IPS-15b (cell line): ENCODE data around the gene SLCO3A1.

Source experiments
- H3K27me3 ChIP-seq: one replicate; pipeline ENCODE4 v1.6.1; 2013; ENCODE audit warnings: low read length; ENCODE audit not compliant: control insufficient read depth, insufficient read depth
- H3K36me3 ChIP-seq: one replicate; pipeline ENCODE4 v1.6.1; 2013; ENCODE audit warnings: low read length; ENCODE audit not compliant: control insufficient read depth, insufficient read depth
- H3K4me1 ChIP-seq: one replicate; pipeline ENCODE4 v1.6.1; 2013; ENCODE audit warnings: mild to moderate bottlenecking, low read length; ENCODE audit not compliant: control insufficient read depth, insufficient read depth
- H3K4me3 ChIP-seq: one replicate; pipeline ENCODE4 v1.5.1; 2013; ENCODE audit warnings: low read depth, low read length
- H3K9ac ChIP-seq: one replicate; pipeline ENCODE4 v1.6.1; 2013; ENCODE audit warnings: low read depth, mild to moderate bottlenecking, low read length
- H3K9me3 ChIP-seq: one replicate; pipeline ENCODE4 v1.6.1; 2013; ENCODE audit warnings: mild to moderate bottlenecking, low read length; ENCODE audit not compliant: control insufficient read depth, insufficient read depth

SLCO3A1 gene

GRCh38 chr15:91917686-91918360, 64.3 kb downstream of the SLCO3A1 start:
- H3K9ac ChIP-seq, result no peak overlapping the region
- H3K9me3 ChIP-seq, result no peaks in the 10 kb centered on the region
- H3K4me1 ChIP-seq, result no peaks in the 10 kb centered on the region
- H3K27me3 ChIP-seq, result no peaks in the 10 kb centered on the region
- H3K36me3 ChIP-seq, result peaks cover 2% of the 10 kb centered on the region
- H3K4me3 ChIP-seq, result no peak overlapping the region

GRCh38 chr15:91919014-91919534, 65.6 kb downstream of the SLCO3A1 start:
- Histone ChIP-seq H3K9me3 (no peaks in the 10 kb centered on the region), H3K27me3 (no peaks in the 10 kb centered on the region), H3K4me3 (no peak overlapping the region), H3K4me1 (no peaks in the 10 kb centered on the region), H3K36me3 (peaks cover 2% of the 10 kb centered on the region), H3K9ac (no peak overlapping the region)

- no peaks in the 10 kb centered on the region for H3K4me1 ChIP-seq
- no peaks in the 10 kb centered on the region for H3K9me3 ChIP-seq
- H3K4me3 ChIP-seq, result no peak overlapping the region
- no peaks in the 10 kb centered on the region for H3K27me3 ChIP-seq
- H3K9ac ChIP-seq, result no peak overlapping the region
- no peaks in the 10 kb centered on the region for H3K36me3 ChIP-seq
These were observed 67.8 kb downstream of the SLCO3A1 start for GRCh38 chr15:91921188-91921842.

- H3K9ac ChIP-seq, result no peak overlapping the region
- no peaks in the 10 kb centered on the region for H3K27me3 ChIP-seq
- H3K9me3 ChIP-seq, result no peaks in the 10 kb centered on the region
- no peaks in the 10 kb centered on the region for H3K36me3 ChIP-seq
- no peak overlapping the region for H3K4me3 ChIP-seq
- H3K4me1 ChIP-seq, result peaks cover 3% of the 10 kb centered on the region
These were observed 68.3 kb downstream of the SLCO3A1 start for GRCh38 chr15:91921843-91922198.

- Histone ChIP-seq H3K4me3 (no peak overlapping the region), H3K9me3 (no peaks in the 10 kb centered on the region), H3K4me1 (peaks cover 10% of the 10 kb centered on the region), H3K9ac (no peak overlapping the region), H3K27me3 (no peaks in the 10 kb centered on the region), H3K36me3 (no peaks in the 10 kb centered on the region)
These were observed 69.4 kb downstream of the SLCO3A1 start for GRCh38 chr15:91922646-91923547.

GRCh38 chr15:91924183-91924582, 70.7 kb downstream of the SLCO3A1 start:
- Histone ChIP-seq H3K36me3 (no peaks in the 10 kb centered on the region), H3K4me1 (peaks cover 10% of the 10 kb centered on the region), H3K9ac (no peak overlapping the region), H3K9me3 (no peaks in the 10 kb centered on the region), H3K4me3 (no peak overlapping the region), H3K27me3 (no peaks in the 10 kb centered on the region)

GRCh38 chr15:91924837-91925495, 71.5 kb downstream of the SLCO3A1 start:
- Histone ChIP-seq H3K9ac (no peak overlapping the region), H3K27me3 (no peaks in the 10 kb centered on the region), H3K4me1 (peaks cover 10% of the 10 kb centered on the region), H3K9me3 (no peaks in the 10 kb centered on the region), H3K36me3 (no peaks in the 10 kb centered on the region), H3K4me3 (no peak overlapping the region)

- H3K4me3 ChIP-seq, result no peak overlapping the region
- no peaks in the 10 kb centered on the region for H3K27me3 ChIP-seq
- H3K9me3 ChIP-seq, result no peaks in the 10 kb centered on the region
- H3K9ac ChIP-seq, result no peak overlapping the region
- no peaks in the 10 kb centered on the region for H3K36me3 ChIP-seq
- H3K4me1 ChIP-seq, result peaks cover 10% of the 10 kb centered on the region
These were observed 72.3 kb downstream of the SLCO3A1 start for GRCh38 chr15:91925794-91926193.

GRCh38 chr15:91926908-91927270, 73.4 kb downstream of the SLCO3A1 start:
- Histone ChIP-seq H3K9me3 (no peaks in the 10 kb centered on the region), H3K27me3 (no peaks in the 10 kb centered on the region), H3K36me3 (no peaks in the 10 kb centered on the region), H3K9ac (no peak overlapping the region), H3K4me1 (peaks cover 16% of the 10 kb centered on the region), H3K4me3 (no peak overlapping the region)

- no peak overlapping the region for H3K9ac ChIP-seq
- no peaks in the 10 kb centered on the region for H3K9me3 ChIP-seq
- peaks cover 17% of the 10 kb centered on the region for H3K4me1 ChIP-seq
- no peaks in the 10 kb centered on the region for H3K36me3 ChIP-seq
- H3K27me3 ChIP-seq, result no peaks in the 10 kb centered on the region
- no peak overlapping the region for H3K4me3 ChIP-seq
These were observed 74.1 kb downstream of the SLCO3A1 start for GRCh38 chr15:91927585-91927984.

GRCh38 chr15:91928675-91929074, 75.2 kb downstream of the SLCO3A1 start:
- Histone ChIP-seq H3K9ac (no peak overlapping the region), H3K36me3 (no peaks in the 10 kb centered on the region), H3K9me3 (no peaks in the 10 kb centered on the region), H3K4me1 (peaks cover 17% of the 10 kb centered on the region), H3K27me3 (no peaks in the 10 kb centered on the region), H3K4me3 (no peak overlapping the region)
